ENCODE measurements around the gene NVL.

GRCh38 chr1:224182866-224183590 is 146.9 kb downstream of the NVL start, which contains the start of gene DEGS1:
- TF ChIP-seq ESRRG (CRISPR knock-in tag; IDR thresholded peaks at IDR 0.05) = no peak
- no peak for TF ChIP-seq BACH2 (CRISPR knock-in tag; IDR thresholded peaks at IDR 0.05; ENCODE audit: borderline replicate concordance)
- TF ChIP-seq ZFP30 (CRISPR knock-in tag; IDR thresholded peaks at IDR 0.05) = no peak
- TF ChIP-seq, protein P1, sequence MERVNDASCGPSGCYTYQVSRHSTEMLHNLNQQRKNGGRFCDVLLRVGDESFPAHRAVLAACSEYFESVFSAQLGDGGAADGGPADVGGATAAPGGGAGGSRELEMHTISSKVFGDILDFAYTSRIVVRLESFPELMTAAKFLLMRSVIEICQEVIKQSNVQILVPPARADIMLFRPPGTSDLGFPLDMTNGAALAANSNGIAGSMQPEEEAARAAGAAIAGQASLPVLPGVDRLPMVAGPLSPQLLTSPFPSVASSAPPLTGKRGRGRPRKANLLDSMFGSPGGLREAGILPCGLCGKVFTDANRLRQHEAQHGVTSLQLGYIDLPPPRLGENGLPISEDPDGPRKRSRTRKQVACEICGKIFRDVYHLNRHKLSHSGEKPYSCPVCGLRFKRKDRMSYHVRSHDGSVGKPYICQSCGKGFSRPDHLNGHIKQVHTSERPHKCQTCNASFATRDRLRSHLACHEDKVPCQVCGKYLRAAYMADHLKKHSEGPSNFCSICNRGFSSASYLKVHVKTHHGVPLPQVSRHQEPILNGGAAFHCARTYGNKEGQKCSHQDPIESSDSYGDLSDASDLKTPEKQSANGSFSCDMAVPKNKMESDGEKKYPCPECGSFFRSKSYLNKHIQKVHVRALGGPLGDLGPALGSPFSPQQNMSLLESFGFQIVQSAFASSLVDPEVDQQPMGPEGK (CRISPR knock-in tag; IDR thresholded peaks at IDR 0.05; ENCODE audit: borderline replicate concordance) = no peak
- TF ChIP-seq ZC3H10 (CRISPR knock-in tag; IDR thresholded peaks at IDR 0.05) = no peak
- TF ChIP-seq TCF4 (CRISPR knock-in tag; IDR thresholded peaks at IDR 0.05; ENCODE audit: borderline replicate concordance) = no peak
- no peak for TF ChIP-seq CREB5 (CRISPR knock-in tag; IDR thresholded peaks at IDR 0.05; ENCODE audit: low read depth)
- TF ChIP-seq ZNF565 (CRISPR knock-in tag; conservative IDR thresholded peaks at IDR 0.05; ENCODE audit: low read depth) = no peak
- no peak; the same call in 1 of the 2 replicates for TF ChIP-seq RARB (CRISPR knock-in tag; IDR thresholded peaks at IDR 0.05)
- TF ChIP-seq ZFP3 (CRISPR knock-in tag; IDR thresholded peaks at IDR 0.05) = no peak
- TF ChIP-seq ZNF70 (CRISPR knock-in tag; IDR thresholded peaks at IDR 0.05) = no peak
- TF ChIP-seq TOX (CRISPR knock-in tag; IDR thresholded peaks at IDR 0.05; ENCODE audit: borderline replicate concordance) = no peak
- TF ChIP-seq ARNTL (CRISPR knock-in tag; IDR thresholded peaks at IDR 0.05; ENCODE audit: borderline replicate concordance, low read depth) = no peak
